ENCODE results near the gene RPLP2. TPM values are rescaled to one million over a fixed set of nuclear protein-coding genes. Genes with fewer than 3 reads are reported as not detected.
A peak's percentile ranks its signal among the peaks of the same experiment; 100 is the strongest.

The RPLP2 gene
- total RNA-seq, 1 donor = 220 TPM

GRCh38 chr11:764322-765024 is 45.3 kb upstream of the RPLP2 start:
- no peak overlapping the region for H3K4me3 ChIP-seq (ENCODE audit: low read depth, low read length)
- no peak for TF ChIP-seq CTCF (IDR thresholded peaks at IDR 0.05; ENCODE audit: insufficient read depth, low read depth, low read length)
- no peak for DNase-seq (ENCODE audit: low read depth)

GRCh38 chr11:765025-765801 is 44.6 kb upstream of the RPLP2 start:
- TF ChIP-seq CTCF (IDR thresholded peaks at IDR 0.05; ENCODE audit: insufficient read depth, low read depth, low read length) = peak; percentile 47
- no peak overlapping the region for H3K4me3 ChIP-seq (ENCODE audit: low read depth, low read length)
- peak; percentile 47 for DNase-seq (ENCODE audit: low read depth)

GRCh38 chr11:765802-766091 is 44.0 kb upstream of the RPLP2 start:
- no peak for TF ChIP-seq CTCF (IDR thresholded peaks at IDR 0.05; ENCODE audit: insufficient read depth, low read depth, low read length)
- no peak overlapping the region for H3K4me3 ChIP-seq (ENCODE audit: low read depth, low read length)
- DNase-seq (ENCODE audit: low read depth) = no peak

GRCh38 chr11:766106-766935 is 43.4 kb upstream of the RPLP2 start:
- TF ChIP-seq CTCF (IDR thresholded peaks at IDR 0.05; ENCODE audit: insufficient read depth, low read depth, low read length) = no peak
- H3K4me3 ChIP-seq (ENCODE audit: low read depth, low read length) = no peak overlapping the region
- DNase-seq (ENCODE audit: low read depth) = no peak

- no peak for DNase-seq (ENCODE audit: low read depth)
- no peak overlapping the region for H3K4me3 ChIP-seq (ENCODE audit: low read depth, low read length)
- TF ChIP-seq CTCF (IDR thresholded peaks at IDR 0.05; ENCODE audit: insufficient read depth, low read depth, low read length) = no peak
Measured at GRCh38 chr11:766936-767210, 42.9 kb upstream of the RPLP2 start.

GRCh38 chr11:767238-767637 is 42.5 kb upstream of the RPLP2 start:
- DNase-seq (ENCODE audit: low read depth) = no peak
- no peak overlapping the region for H3K4me3 ChIP-seq (ENCODE audit: low read depth, low read length)
- no peak for TF ChIP-seq CTCF (IDR thresholded peaks at IDR 0.05; ENCODE audit: insufficient read depth, low read depth, low read length)

All from fibroblast of villous mesenchyme (primary cell).